ENCODE measurements around the gene SPDEF.

DNA sequence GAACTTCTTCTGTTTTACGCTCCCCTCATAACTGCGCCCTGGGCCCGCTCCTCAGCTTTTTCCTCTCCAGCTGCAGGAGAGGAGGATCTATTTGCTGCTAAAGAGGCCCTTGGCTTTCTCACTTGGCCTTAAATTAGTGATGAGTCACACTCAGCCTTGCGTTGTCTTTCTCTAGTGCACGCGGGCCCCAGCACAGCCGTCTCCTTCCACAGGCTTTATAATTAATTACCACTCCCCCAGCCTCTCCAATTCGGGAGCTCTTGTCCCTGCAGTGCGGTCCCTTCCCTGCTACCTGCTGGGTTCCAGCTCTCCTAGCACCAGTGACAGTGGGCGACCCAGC lies 65.1 kb downstream of the SPDEF start:
- TF ChIP-seq POLR2A (IDR thresholded peaks at IDR 0.05) = no peak
- TF ChIP-seq, protein P1, sequence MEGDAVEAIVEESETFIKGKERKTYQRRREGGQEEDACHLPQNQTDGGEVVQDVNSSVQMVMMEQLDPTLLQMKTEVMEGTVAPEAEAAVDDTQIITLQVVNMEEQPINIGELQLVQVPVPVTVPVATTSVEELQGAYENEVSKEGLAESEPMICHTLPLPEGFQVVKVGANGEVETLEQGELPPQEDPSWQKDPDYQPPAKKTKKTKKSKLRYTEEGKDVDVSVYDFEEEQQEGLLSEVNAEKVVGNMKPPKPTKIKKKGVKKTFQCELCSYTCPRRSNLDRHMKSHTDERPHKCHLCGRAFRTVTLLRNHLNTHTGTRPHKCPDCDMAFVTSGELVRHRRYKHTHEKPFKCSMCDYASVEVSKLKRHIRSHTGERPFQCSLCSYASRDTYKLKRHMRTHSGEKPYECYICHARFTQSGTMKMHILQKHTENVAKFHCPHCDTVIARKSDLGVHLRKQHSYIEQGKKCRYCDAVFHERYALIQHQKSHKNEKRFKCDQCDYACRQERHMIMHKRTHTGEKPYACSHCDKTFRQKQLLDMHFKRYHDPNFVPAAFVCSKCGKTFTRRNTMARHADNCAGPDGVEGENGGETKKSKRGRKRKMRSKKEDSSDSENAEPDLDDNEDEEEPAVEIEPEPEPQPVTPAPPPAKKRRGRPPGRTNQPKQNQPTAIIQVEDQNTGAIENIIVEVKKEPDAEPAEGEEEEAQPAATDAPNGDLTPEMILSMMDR (IDR thresholded peaks at IDR 0.05) = no peak

Measured in heart left ventricle (tissue), 13 donors.